ENCODE results near the gene MRPS11.

DNA sequence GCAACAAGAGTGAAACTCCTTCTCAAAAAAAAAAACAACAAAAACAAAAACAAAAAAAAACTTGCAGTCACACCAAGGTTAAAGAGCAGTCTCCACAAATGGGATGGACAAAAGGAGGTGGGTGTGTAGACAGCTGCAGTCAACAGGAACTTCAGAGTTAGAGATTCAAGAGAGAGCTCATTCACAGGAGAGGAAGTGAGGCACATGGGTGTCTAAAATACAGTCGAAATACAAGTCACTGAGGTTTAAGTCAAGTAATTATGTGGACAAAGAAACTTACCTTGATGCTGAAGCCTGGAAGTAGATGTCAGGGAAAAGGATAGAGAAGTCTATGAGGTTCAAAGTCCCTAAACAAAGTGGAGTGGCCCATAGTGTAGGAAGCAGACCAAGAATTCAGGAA is 14.8 kb downstream of the MRPS11 start:
- TF ChIP-seq, protein P1, sequence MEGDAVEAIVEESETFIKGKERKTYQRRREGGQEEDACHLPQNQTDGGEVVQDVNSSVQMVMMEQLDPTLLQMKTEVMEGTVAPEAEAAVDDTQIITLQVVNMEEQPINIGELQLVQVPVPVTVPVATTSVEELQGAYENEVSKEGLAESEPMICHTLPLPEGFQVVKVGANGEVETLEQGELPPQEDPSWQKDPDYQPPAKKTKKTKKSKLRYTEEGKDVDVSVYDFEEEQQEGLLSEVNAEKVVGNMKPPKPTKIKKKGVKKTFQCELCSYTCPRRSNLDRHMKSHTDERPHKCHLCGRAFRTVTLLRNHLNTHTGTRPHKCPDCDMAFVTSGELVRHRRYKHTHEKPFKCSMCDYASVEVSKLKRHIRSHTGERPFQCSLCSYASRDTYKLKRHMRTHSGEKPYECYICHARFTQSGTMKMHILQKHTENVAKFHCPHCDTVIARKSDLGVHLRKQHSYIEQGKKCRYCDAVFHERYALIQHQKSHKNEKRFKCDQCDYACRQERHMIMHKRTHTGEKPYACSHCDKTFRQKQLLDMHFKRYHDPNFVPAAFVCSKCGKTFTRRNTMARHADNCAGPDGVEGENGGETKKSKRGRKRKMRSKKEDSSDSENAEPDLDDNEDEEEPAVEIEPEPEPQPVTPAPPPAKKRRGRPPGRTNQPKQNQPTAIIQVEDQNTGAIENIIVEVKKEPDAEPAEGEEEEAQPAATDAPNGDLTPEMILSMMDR (IDR thresholded peaks at IDR 0.05): no peak
- no peak for TF ChIP-seq EP300 (IDR thresholded peaks at IDR 0.05)

Measured in stomach (tissue), 4 donors.